Epidermal melanocyte (primary cell): ENCODE measurements around the gene ADH4.
"Not testable (repeated sequence)": the region's sequence is repeated elsewhere in the genome, so short reads cannot be mapped to it uniquely, and the experiment has no call there.

Experiments used
- DNase-seq: peaks from one replicate; pipeline ENCODE4 v3.0.0; 2011; ENCODE audit warnings: low spot score; ENCODE audit not compliant: insufficient read length

Gene ADH4

DNA sequence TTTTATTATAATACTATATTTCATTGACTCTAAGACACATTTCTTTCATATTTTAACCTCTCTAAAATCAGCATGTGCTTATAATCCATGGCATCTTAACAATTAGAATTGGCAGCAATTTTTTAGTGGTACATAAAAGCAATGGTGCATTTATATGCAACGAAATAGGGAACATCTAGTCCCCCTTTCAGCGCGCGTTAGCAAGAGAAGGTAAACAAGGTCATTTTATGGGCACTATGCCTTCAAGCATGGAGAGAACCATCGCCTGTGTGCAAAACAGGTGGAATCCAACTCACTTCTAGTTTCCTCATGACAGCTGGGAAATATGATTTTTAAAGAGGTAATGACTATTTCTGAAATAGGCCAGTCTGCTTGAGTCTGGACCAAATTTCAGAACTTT is 61.9 kb downstream of the ADH4 start:
- DNase-seq = no peak

DNA sequence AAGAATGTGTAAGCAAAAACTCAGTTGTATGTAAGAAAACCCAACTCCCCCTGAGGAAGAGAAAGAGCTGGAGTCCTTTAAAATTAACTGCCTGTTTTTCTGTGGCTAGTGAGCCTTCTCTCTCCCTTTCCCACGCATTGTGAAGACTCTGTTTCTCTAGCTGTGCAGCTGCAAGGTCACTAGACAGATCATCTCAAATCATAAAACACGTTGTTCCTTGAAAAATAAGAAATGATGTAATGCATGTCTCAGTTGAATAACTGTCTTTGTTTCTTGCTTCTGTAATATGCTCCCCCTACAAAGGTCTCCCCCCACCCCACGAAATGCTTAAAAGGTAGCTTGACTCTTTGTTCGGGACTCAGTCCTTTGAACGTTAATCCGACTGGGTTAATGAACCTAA is 63.2 kb downstream of the ADH4 start:
- DNase-seq = not testable (repeated sequence)

- no peak for DNase-seq
Measured at GRCh38 chr4:99079625-99080295, 64.3 kb downstream of the ADH4 start.

DNA sequence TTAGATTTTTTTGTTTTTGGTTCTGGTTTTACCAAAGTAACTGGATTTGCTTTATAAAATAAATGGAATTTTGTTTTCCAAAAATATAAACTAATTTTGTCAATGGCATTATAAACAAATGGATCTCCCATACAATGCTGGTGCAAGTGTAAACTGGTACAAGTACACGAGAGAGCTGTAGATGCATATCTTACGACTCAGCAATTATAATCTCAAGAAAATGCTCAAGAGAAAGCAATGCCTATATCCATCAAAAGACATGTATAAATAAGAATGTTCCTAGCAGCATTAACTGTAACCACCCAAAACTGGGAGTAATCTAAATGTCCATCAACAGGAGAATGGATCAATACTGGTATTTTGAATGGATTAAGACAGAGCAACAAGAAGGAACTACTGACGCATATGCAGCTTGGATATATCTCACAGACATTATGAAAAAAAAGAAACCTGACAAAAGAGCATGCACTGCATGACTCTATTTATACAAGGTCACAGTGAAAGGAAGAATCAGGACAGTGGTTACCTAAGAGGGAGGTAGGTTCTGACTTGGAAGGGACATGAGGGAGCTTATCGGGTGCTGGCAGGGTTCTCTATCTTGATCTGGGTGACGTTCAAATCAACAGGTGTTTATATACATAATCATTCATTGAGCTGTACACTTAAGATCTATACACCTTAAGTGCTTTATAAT is 65.0 kb downstream of the ADH4 start:
- no peak for DNase-seq

DNA sequence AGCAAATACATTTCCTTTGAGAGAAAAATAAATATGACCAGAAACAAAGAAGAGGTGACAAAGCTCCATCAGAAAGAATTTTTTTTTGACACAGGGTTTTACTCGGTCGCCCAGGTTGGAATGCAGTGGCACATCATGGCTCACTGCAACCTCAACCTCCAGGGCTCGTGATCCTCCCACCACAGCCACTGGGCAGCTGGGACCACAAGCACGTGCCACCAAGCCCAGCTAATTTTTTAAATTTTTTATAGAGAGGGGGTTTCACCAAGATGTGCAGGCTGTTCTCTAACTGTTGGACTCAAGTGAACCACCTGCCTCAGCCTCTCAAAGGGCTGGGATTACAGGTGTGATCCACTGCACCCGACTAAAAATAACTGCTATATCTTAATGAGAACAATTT is 65.8 kb downstream of the ADH4 start:
- DNase-seq = no peak

DNA sequence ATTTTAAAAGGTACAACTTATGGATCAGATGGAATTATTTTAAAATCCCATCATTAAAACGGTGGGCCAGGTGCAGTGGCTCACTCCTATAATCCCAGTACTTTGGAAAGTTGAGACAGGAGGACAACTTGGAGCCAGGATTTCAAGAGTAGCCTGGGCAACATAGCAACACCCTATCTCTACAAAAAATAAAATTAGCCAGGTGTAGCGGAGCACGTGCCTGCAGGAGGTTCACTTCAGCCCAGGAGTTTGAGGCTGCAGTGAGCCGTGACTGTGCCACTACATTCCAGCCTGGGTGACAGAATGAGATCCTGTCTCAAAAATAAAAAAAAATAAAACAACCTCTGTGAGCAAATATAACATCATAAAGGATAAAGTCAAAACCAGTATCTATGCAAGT is 66.9 kb downstream of the ADH4 start:
- no peak for DNase-seq

DNA sequence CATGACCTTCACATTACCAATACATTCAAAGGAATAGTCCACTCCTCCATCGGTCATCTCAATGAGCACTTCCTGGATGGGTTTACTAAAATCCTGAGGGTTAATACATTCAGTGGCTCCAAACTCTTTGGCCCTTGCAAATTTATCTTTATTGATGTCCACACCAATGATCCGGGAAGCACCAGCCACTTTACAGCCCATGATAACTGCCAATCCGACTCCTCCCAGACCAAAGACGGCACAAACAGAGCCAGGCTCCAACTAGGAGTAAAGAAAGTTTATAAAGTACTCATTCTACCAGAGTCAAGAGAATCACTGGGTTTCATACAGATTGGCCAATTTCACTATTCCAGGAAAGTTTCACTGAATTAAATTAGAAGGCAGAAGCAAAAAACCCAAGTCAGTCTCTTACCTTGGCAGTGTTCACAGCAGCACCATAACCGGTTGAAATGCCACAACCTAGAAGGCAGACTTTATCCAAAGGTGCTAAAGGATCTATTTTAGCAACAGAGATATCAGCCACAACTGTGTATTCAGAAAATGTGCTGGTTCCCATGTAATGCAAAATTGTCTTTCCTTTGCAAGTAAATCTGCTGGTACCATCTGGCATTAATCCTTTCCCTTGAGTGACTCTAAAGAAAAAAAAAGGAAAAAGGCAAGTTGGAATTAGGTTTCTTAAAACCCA is 67.7 kb downstream of the ADH4 start:
- no peak for DNase-seq

- DNase-seq = no peak
Measured at GRCh38 chr4:99074816-99075215, 69.3 kb downstream of the ADH4 start.
